ENCODE measurements around the gene PTPN21. TPM values are rescaled to one million over a fixed set of nuclear protein-coding genes. Genes with fewer than 3 reads are reported as not detected.

Gene PTPN21
- total RNA-seq, 1 donor from 2014 or later = 63.0 TPM

DNA sequence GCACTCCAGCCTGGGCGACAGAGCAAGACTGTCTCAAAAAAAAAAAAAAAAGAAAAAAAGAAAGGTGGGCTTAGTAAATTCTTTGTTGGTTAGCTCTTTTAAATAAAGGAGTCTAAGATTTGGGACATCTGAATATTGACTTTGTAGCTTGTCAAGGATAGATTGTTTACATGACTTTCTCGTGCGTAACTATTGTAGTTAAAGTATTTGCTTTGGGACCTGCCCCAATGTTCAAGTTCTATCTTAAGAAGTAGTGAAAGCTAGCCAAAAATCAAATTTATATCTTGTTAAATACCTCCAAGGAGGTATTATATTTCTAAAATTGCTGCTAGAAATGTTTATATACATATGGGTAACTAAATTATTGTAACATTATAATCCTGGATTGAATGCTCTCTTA lies 32.4 kb downstream of the PTPN21 start:
- peaks cover 9% of the 10 kb centered on the region for H3K36me3 Mint-ChIP-seq (ENCODE audit: unreplicated experiment)
- peaks cover 2% of the 10 kb centered on the region for H3K27me3 Mint-ChIP-seq (ENCODE audit: unreplicated experiment)
- no peak for DNase-seq
- H3K4me1 Mint-ChIP-seq (ENCODE audit: low read depth, unreplicated experiment) = peaks cover 4% of the 10 kb centered on the region
- TF ChIP-seq, protein P1, sequence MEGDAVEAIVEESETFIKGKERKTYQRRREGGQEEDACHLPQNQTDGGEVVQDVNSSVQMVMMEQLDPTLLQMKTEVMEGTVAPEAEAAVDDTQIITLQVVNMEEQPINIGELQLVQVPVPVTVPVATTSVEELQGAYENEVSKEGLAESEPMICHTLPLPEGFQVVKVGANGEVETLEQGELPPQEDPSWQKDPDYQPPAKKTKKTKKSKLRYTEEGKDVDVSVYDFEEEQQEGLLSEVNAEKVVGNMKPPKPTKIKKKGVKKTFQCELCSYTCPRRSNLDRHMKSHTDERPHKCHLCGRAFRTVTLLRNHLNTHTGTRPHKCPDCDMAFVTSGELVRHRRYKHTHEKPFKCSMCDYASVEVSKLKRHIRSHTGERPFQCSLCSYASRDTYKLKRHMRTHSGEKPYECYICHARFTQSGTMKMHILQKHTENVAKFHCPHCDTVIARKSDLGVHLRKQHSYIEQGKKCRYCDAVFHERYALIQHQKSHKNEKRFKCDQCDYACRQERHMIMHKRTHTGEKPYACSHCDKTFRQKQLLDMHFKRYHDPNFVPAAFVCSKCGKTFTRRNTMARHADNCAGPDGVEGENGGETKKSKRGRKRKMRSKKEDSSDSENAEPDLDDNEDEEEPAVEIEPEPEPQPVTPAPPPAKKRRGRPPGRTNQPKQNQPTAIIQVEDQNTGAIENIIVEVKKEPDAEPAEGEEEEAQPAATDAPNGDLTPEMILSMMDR (IDR thresholded peaks at IDR 0.05; ENCODE audit: partially characterized antibody, unreplicated experiment) = no peak
- no peak overlapping the region for H3K27ac Mint-ChIP-seq (ENCODE audit: unreplicated experiment)
- H3K4me3 Mint-ChIP-seq (ENCODE audit: unreplicated experiment) = no peak overlapping the region
- H3K9me3 Mint-ChIP-seq (ENCODE audit: unreplicated experiment) = no peaks in the 10 kb centered on the region

DNA sequence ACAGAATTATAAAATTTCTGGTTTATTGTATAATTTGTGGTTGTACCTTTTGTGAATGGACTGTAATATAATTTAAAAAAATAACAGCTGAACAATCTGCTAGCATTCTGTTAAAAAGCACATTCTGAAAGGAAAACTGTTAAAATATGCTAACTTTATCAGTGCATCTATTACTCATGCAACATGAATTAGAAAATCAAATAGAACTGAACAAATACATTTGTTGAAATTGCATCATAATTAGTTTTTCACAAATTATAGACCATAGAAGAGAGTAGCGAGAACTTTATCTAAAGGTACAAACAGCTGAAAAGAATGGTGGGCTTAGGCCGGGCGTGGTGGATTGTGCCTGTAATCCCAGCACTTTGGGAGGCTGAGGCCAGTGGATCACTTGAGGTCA lies 33.0 kb downstream of the PTPN21 start:
- Mint-ChIP-seq H3K36me3 (ENCODE audit: unreplicated experiment) (peaks cover 9% of the 10 kb centered on the region), H3K27ac (ENCODE audit: unreplicated experiment) (no peak overlapping the region), H3K4me3 (ENCODE audit: unreplicated experiment) (no peak overlapping the region), H3K9me3 (ENCODE audit: unreplicated experiment) (no peaks in the 10 kb centered on the region), H3K27me3 (ENCODE audit: unreplicated experiment) (peaks cover 2% of the 10 kb centered on the region), H3K4me1 (ENCODE audit: low read depth, unreplicated experiment) (peaks cover 4% of the 10 kb centered on the region)
- no peak for DNase-seq
- TF ChIP-seq, protein P1 (IDR thresholded peaks at IDR 0.05; ENCODE audit: partially characterized antibody, unreplicated experiment) = no peak

DNA sequence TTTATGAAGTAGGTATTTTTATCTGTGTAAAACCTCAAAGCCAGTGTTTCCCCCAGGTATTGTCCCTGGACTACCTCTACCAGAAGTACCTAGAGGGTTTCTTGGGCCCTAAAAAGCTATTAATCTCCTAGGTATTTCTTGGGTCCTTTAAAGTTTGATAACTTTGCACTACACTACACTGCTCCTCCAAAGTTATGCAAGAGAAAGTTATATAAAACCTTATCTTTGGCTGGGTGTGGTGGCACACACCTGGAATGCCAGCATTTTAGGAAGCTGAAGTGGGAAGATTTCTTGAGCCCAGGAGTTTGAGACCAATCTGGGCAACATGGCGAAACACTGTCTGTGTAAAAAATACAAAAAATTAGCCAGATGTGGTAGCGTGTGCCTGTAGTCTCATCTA lies 34.9 kb downstream of the PTPN21 start:
- TF ChIP-seq, protein P1 (IDR thresholded peaks at IDR 0.05; ENCODE audit: partially characterized antibody, unreplicated experiment) = no peak
- Mint-ChIP-seq H3K36me3 (ENCODE audit: unreplicated experiment) (peaks cover 9% of the 10 kb centered on the region), H3K9me3 (ENCODE audit: unreplicated experiment) (no peaks in the 10 kb centered on the region), H3K27me3 (ENCODE audit: unreplicated experiment) (peaks cover 2% of the 10 kb centered on the region), H3K4me1 (ENCODE audit: low read depth, unreplicated experiment) (peaks cover 4% of the 10 kb centered on the region), H3K27ac (ENCODE audit: unreplicated experiment) (no peak overlapping the region), H3K4me3 (ENCODE audit: unreplicated experiment) (no peak overlapping the region)
- no peak for DNase-seq

DNA sequence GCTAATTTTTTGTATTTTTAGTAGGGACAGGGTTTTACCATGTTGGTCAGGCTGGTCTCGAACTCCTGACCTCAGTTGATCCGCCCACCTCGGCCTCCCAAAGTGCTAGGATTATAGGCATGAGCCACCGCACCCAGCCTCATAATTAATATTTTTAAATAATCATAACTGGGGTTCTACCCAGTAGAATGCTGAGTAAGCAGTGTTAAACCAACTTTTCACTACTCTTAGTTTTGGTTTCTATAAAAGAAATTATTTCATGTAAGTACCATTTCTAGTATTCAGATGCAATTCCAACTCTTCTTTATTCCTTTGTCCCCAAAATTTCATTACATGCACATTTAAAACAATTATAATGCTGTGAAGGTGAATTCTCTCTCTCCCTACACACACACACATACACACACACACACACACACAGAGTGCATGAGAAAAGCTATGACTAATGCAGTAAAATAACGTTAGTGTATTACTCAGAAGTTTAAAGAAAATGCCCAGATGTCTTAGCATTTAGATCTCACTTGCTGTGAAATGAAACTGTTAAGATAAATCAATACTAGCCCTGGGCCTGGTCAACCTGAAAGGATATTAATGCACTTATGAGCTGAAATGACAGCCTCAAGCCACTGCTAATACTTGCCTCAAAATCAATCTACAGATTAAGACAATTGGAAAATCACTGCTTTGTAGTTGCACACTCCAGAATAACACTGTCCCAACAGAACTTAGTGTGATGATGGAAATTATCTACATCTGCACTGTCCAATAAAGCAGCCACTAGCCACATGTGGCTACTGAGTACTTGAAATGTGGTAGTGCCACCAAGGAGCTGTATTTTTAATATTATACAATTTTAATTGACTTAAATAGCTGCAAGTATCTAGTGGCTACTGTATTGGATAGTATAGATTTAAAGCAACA lies 36.0 kb downstream of the PTPN21 start:
- Mint-ChIP-seq H3K4me3 (ENCODE audit: unreplicated experiment) (no peak overlapping the region), H3K36me3 (ENCODE audit: unreplicated experiment) (peaks cover 9% of the 10 kb centered on the region), H3K9me3 (ENCODE audit: unreplicated experiment) (no peaks in the 10 kb centered on the region), H3K27me3 (ENCODE audit: unreplicated experiment) (no peaks in the 10 kb centered on the region), H3K27ac (ENCODE audit: unreplicated experiment) (peak overlapping the region; percentile 90), H3K4me1 (ENCODE audit: low read depth, unreplicated experiment) (peaks cover 4% of the 10 kb centered on the region)
- DNase-seq = no peak
- TF ChIP-seq, protein P1 (IDR thresholded peaks at IDR 0.05; ENCODE audit: partially characterized antibody, unreplicated experiment) = no peak

DNA sequence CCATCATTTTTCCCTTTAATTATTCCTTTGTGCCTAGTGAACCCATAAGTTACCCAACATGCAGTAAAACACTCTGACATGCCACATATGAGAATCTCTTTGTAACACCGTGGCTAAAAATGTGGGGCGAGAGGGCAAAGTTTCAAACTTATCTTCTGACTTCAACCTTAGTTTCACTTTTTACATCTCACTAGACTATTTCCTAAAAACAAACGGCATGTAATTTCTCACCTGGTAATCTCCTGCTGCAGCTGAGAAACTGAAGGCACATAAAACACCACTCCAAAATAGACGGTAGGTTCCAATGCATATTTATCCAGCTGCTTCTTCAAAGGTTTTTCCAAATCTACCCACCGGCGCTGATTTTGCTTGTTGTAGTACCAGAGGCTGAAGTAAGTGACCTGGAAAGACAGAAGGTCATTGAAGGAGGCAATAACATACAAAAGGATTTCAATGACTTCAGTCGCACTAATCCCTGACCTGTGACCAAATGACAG lies 37.9 kb downstream of the PTPN21 start:
- Mint-ChIP-seq H3K36me3 (ENCODE audit: unreplicated experiment) (no peaks in the 10 kb centered on the region), H3K4me1 (ENCODE audit: low read depth, unreplicated experiment) (peaks cover 4% of the 10 kb centered on the region), H3K9me3 (ENCODE audit: unreplicated experiment) (no peaks in the 10 kb centered on the region), H3K4me3 (ENCODE audit: unreplicated experiment) (no peak overlapping the region), H3K27ac (ENCODE audit: unreplicated experiment) (no peak overlapping the region), H3K27me3 (ENCODE audit: unreplicated experiment) (peaks cover 1% of the 10 kb centered on the region)
- no peak for DNase-seq
- TF ChIP-seq, protein P1 (IDR thresholded peaks at IDR 0.05; ENCODE audit: partially characterized antibody, unreplicated experiment) = no peak
